ENCODE results near the gene USP37. TPM values are rescaled to one million over a fixed set of nuclear protein-coding genes. Genes with fewer than 3 reads are reported as not detected.

Gene USP37
- polyA plus RNA-seq, 2 of the 4 experiments (the other 2 are of a cell fraction) = 5.1 to 12.8 TPM

DNA sequence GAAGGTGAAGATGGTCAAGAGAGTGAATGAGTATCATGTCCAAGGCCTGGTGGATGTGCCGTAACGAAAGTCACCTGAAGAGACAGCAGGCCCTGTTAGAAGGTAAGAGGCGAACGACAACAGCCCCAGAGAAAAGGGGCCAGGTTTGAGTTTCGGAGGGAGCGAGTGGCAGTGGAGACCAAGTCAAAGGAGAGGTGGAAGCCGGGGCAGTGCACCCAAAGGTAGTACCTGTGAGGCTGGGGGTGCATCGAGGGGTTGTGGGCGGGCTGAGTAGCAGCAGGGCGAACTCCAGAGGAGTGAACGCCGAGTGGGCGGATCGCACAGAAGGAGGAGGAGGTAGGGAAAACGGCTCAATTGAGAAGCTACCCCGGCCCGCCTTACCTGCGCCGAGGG, 358 bp downstream of the USP37 start:
- ATAC-seq (peak; percentile 86), FAIRE-seq (no peak), DNase-seq (ENCODE audit: low read depth in 1 of 2, low spot score in 1 of 2) (peak in 1 of 2 experiments; percentile 69)
- no peaks in the 10 kb centered on the region for H3K9me3 ChIP-seq
- peak overlapping the region; percentile 62 for H3K4me3 ChIP-seq
- TF ChIP-seq ESRRA (IDR thresholded peaks at IDR 0.05; ENCODE audit: borderline replicate concordance, low read length) (no peak), RFX5 (IDR thresholded peaks at IDR 0.05) (no peak), EP300 (IDR thresholded peaks at IDR 0.05) (no peak), CBX8 (IDR thresholded peaks at IDR 0.05) (no peak), HDAC2 (IDR thresholded peaks at IDR 0.05) (no peak), MAZ (IDR thresholded peaks at IDR 0.05; ENCODE audit: borderline replicate concordance, low read depth, low read length) (no peak), PHF8 (IDR thresholded peaks at IDR 0.05; ENCODE audit: borderline replicate concordance, low read depth) (no peak), EHMT2 (IDR thresholded peaks at IDR 0.05; ENCODE audit: low read depth) (no peak), HOXB5 (CRISPR knock-in tag; IDR thresholded peaks at IDR 0.05) (no peak), POLR2AphosphoS2 (conservative IDR thresholded peaks at IDR 0.05; ENCODE audit: low read length) (no peak), ZNF302 (CRISPR knock-in tag; IDR thresholded peaks at IDR 0.05) (no peak)
- TF ChIP-seq, protein P1, sequence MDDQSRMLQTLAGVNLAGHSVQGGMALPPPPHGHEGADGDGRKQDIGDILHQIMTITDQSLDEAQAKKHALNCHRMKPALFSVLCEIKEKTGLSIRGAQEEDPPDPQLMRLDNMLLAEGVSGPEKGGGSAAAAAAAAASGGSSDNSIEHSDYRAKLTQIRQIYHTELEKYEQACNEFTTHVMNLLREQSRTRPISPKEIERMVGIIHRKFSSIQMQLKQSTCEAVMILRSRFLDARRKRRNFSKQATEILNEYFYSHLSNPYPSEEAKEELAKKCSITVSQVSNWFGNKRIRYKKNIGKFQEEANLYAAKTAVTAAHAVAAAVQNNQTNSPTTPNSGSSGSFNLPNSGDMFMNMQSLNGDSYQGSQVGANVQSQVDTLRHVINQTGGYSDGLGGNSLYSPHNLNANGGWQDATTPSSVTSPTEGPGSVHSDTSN (IDR thresholded peaks at IDR 0.05) = no peak
- TF ChIP-seq, protein P2, sequence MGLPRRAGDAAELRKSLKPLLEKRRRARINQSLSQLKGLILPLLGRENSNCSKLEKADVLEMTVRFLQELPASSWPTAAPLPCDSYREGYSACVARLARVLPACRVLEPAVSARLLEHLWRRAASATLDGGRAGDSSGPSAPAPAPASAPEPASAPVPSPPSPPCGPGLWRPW (IDR thresholded peaks at IDR 0.05) = no peak
- TF ChIP-seq, protein P3, sequence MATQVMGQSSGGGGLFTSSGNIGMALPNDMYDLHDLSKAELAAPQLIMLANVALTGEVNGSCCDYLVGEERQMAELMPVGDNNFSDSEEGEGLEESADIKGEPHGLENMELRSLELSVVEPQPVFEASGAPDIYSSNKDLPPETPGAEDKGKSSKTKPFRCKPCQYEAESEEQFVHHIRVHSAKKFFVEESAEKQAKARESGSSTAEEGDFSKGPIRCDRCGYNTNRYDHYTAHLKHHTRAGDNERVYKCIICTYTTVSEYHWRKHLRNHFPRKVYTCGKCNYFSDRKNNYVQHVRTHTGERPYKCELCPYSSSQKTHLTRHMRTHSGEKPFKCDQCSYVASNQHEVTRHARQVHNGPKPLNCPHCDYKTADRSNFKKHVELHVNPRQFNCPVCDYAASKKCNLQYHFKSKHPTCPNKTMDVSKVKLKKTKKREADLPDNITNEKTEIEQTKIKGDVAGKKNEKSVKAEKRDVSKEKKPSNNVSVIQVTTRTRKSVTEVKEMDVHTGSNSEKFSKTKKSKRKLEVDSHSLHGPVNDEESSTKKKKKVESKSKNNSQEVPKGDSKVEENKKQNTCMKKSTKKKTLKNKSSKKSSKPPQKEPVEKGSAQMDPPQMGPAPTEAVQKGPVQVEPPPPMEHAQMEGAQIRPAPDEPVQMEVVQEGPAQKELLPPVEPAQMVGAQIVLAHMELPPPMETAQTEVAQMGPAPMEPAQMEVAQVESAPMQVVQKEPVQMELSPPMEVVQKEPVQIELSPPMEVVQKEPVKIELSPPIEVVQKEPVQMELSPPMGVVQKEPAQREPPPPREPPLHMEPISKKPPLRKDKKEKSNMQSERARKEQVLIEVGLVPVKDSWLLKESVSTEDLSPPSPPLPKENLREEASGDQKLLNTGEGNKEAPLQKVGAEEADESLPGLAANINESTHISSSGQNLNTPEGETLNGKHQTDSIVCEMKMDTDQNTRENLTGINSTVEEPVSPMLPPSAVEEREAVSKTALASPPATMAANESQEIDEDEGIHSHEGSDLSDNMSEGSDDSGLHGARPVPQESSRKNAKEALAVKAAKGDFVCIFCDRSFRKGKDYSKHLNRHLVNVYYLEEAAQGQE (IDR thresholded peaks at IDR 0.05) = no peak
- peaks cover 22% of the 10 kb centered on the region for H3K4me1 ChIP-seq
- peak overlapping the region; percentile 83 for H3K4me2 ChIP-seq
- POLR2A ChIA-PET = interaction anchor here (0.5 kb wide), 1 partner anchor 39 kb away, joined by 5 read pairs; no protein-coding TSS in a partner anchor
- WGBS (ENCODE audit: missing lambda C conversion rate) = under 1% methylated on average over 19 of the region's 19 CpGs
- CTCF ChIA-PET = interaction anchor here (0.7 kb wide), 1 partner anchor 36 kb away, joined by 4 read pairs; no protein-coding TSS in a partner anchor
- H3K27ac ChIP-seq = peak overlapping the region; percentile 75 to 91

DNA sequence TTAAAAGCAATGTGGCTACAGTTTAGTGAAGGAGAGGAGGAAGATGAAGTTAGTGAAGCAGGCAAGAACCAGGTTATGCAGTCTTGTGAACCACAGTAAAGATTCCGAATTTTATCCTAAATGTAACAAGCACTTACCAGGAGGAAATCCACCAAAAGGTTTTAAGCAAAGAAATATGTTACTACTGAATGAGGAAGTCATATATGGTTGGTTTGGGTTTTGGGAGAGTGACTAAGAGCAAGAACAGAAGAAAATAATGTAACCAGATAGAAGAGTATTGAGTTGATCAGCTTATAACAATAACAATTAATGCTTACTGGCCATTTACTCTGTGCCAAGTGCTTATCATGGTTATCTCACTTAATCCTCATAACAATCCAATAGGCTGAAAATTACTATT, 1.9 kb downstream of the USP37 start:
- H3K4me3 ChIP-seq = no peak overlapping the region
- WGBS (ENCODE audit: missing lambda C conversion rate) = 97% methylated on average over 1 of the region's 1 CpG
- no peak for ATAC-seq
- no peak for DNase-seq (ENCODE audit: low read depth in 1 of 2, low spot score in 1 of 2)
- ChIA-PET CTCF (no interaction called here), POLR2A (no interaction called here)
- peak overlapping the region; percentile 83 for H3K4me2 ChIP-seq
- peaks cover 22% of the 10 kb centered on the region for H3K4me1 ChIP-seq
- no peaks in the 10 kb centered on the region for H3K9me3 ChIP-seq
- no peak for FAIRE-seq
- no peak overlapping the region for H3K27ac ChIP-seq
- TF ChIP-seq, protein P4, sequence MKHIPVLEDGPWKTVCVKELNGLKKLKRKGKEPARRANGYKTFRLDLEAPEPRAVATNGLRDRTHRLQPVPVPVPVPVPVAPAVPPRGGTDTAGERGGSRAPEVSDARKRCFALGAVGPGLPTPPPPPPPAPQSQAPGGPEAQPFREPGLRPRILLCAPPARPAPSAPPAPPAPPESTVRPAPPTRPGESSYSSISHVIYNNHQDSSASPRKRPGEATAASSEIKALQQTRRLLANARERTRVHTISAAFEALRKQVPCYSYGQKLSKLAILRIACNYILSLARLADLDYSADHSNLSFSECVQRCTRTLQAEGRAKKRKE (CRISPR knock-in tag; IDR thresholded peaks at IDR 0.05; ENCODE audit: low read depth) = no peak
- TF ChIP-seq CBX8 (IDR thresholded peaks at IDR 0.05) (no peak), GATA3 (IDR thresholded peaks at IDR 0.05; ENCODE audit: borderline replicate concordance) (no peak), MAFK (IDR thresholded peaks at IDR 0.05; ENCODE audit: partially characterized antibody) (no peak), NR3C1 (IDR thresholded peaks at IDR 0.05) (no peak), ZFP36 (IDR thresholded peaks at IDR 0.05; ENCODE audit: borderline replicate concordance, partially characterized antibody) (no peak), RFX5 (IDR thresholded peaks at IDR 0.05) (no peak), HOXA7 (CRISPR knock-in tag; IDR thresholded peaks at IDR 0.05) (no peak), HDAC2 (IDR thresholded peaks at IDR 0.05) (no peak), EHMT2 (IDR thresholded peaks at IDR 0.05; ENCODE audit: low read depth) (no peak), FOSL2 (IDR thresholded peaks at IDR 0.05) (no peak), FOSL2 (CRISPR knock-in tag; IDR thresholded peaks at IDR 0.05) (no peak), NPAS2 (CRISPR knock-in tag; IDR thresholded peaks at IDR 0.05; ENCODE audit: borderline replicate concordance) (no peak)
